ENCODE data around the gene XYLT1. TPM values are rescaled to one million over a fixed set of nuclear protein-coding genes. Genes with fewer than 3 reads are reported as not detected.

XYLT1 gene
- total and polyA plus RNA-seq, 10 of the 15 experiments (the other 5 are each of a cell fraction or from before 2014, with no cell fraction given) = 0.88 to 14.8 (median 5.8) TPM

GRCh38 chr16:17238285-17239028, 232.3 kb downstream of the XYLT1 start (continued):
- TF ChIP-seq E4F1 (IDR thresholded peaks at IDR 0.05; ENCODE audit: borderline replicate concordance, partially characterized antibody) (no peak), MYB (IDR thresholded peaks at IDR 0.05; ENCODE audit: borderline replicate concordance, low read depth, low read length) (no peak), CBFB (IDR thresholded peaks at IDR 0.05; ENCODE audit: low read depth) (peak; percentile 63), SMARCA5 (IDR thresholded peaks at IDR 0.05) (no peak), GATAD2B (conservative IDR thresholded peaks at IDR 0.05; ENCODE audit: low read depth) (no peak), SREBF1 (IDR thresholded peaks at IDR 0.05; ENCODE audit: low read length) (no peak), MEF2B (IDR thresholded peaks at IDR 0.05; ENCODE audit: partially characterized antibody, poor library complexity, severe bottlenecking) (no peak), BHLHE40 (IDR thresholded peaks at IDR 0.05; ENCODE audit: borderline replicate concordance in 1 of 2, low read depth in 2 of 2, low read length in 1 of 2) (no peak), POLR2AphosphoS5 (IDR thresholded peaks at IDR 0.05; ENCODE audit: low read length) (no peak), SUPT20H (IDR thresholded peaks at IDR 0.05; ENCODE audit: borderline replicate concordance, control insufficient read depth, low read depth, low read length) (no peak), YY1 (IDR thresholded peaks at IDR 0.05; ENCODE audit: low read depth, low read length) (no peak), TCF7 (IDR thresholded peaks at IDR 0.05; ENCODE audit: borderline replicate concordance) (no peak), PKNOX1 (IDR thresholded peaks at IDR 0.05) (peak; percentile 70), PAX5 (IDR thresholded peaks at IDR 0.05; ENCODE audit: borderline replicate concordance, low read depth, low read length) (no peak), IKZF2 (IDR thresholded peaks at IDR 0.05) (peak; percentile 19 to 44; a peak in 1 of 4 replicates), PAX8 (IDR thresholded peaks at IDR 0.05) (no peak), EP300 (IDR thresholded peaks at IDR 0.05; ENCODE audit: borderline replicate concordance in 1 of 2, control insufficient read depth in 1 of 2, low read depth in 2 of 2, low read length in 2 of 2) (no peak), NBN (IDR thresholded peaks at IDR 0.05) (0 out of 2 replicates have a peak, but pooled peaks have one; percentile 11), ZNF24 (IDR thresholded peaks at IDR 0.05) (no peak), NR2F1 (conservative IDR thresholded peaks at IDR 0.05) (no peak; the same call in 1 of the 2 replicates)
- TF ChIP-seq, protein P1, sequence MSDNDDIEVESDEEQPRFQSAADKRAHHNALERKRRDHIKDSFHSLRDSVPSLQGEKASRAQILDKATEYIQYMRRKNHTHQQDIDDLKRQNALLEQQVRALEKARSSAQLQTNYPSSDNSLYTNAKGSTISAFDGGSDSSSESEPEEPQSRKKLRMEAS (IDR thresholded peaks at IDR 0.05; ENCODE audit: low read depth, low read length) = no peak
- TF ChIP-seq, protein P2, sequence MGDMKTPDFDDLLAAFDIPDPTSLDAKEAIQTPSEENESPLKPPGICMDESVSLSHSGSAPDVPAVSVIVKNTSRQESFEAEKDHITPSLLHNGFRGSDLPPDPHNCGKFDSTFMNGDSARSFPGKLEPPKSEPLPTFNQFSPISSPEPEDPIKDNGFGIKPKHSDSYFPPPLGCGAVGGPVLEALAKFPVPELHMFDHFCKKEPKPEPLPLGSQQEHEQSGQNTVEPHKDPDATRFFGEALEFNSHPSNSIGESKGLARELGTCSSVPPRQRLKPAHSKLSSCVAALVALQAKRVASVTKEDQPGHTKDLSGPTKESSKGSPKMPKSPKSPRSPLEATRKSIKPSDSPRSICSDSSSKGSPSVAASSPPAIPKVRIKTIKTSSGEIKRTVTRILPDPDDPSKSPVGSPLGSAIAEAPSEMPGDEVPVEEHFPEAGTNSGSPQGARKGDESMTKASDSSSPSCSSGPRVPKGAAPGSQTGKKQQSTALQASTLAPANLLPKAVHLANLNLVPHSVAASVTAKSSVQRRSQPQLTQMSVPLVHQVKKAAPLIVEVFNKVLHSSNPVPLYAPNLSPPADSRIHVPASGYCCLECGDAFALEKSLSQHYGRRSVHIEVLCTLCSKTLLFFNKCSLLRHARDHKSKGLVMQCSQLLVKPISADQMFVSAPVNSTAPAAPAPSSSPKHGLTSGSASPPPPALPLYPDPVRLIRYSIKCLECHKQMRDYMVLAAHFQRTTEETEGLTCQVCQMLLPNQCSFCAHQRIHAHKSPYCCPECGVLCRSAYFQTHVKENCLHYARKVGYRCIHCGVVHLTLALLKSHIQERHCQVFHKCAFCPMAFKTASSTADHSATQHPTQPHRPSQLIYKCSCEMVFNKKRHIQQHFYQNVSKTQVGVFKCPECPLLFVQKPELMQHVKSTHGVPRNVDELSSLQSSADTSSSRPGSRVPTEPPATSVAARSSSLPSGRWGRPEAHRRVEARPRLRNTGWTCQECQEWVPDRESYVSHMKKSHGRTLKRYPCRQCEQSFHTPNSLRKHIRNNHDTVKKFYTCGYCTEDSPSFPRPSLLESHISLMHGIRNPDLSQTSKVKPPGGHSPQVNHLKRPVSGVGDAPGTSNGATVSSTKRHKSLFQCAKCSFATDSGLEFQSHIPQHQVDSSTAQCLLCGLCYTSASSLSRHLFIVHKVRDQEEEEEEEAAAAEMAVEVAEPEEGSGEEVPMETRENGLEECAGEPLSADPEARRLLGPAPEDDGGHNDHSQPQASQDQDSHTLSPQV (IDR thresholded peaks at IDR 0.05) = no peak

Data from GM12878 (cell line).